Caki2 (cell line): Measurements from ENCODE around the gene PTPRK. TPM values are rescaled to one million over a fixed set of nuclear protein-coding genes. Genes with fewer than 3 reads are reported as not detected.

Source experiments
- DNase-seq: peaks from one replicate; pipeline ENCODE4 v3.0.0-alpha.2; 2015; ENCODE audit warnings: low read depth
- in situ Hi-C: cut with HindIII; loops from 2 replicates; pipeline ENCODE4 v1.10.0; 2016; ENCODE audit warnings: low sequenced_read_pairs, low pct_unique_long_range_greater_than_20kb, mixed read lengths
- total RNA-seq: library from RNA; depleted of rRNA; stranded (reverse); fragments of >200 nt; shearing (Covaris generic); gene quantifications from 2 replicates; pipeline ENCODE4 v1.2.3, GENCODE V29; 2014; ENCODE audit warnings: low replicate concordance

PTPRK gene
- total RNA-seq, 1 experiment from 2014 or later: 32.6 TPM

GRCh38 chr6:128422200-128422599 is 98.2 kb downstream of the PTPRK start:
- no peak for DNase-seq
- in situ Hi-C loops: no loop called here

- no peak for DNase-seq
- in situ Hi-C loops: no loop called here
These were observed 98.6 kb downstream of the PTPRK start for GRCh38 chr6:128421788-128422187.

- in situ Hi-C loops: no loop called here
- DNase-seq: no peak
These were observed 102.7 kb downstream of the PTPRK start for GRCh38 chr6:128417698-128418097.

GRCh38 chr6:128415387-128415786 is 105.0 kb downstream of the PTPRK start:
- in situ Hi-C loops: no loop called here
- DNase-seq: no peak

GRCh38 chr6:128414943-128415342 is 105.5 kb downstream of the PTPRK start:
- in situ Hi-C loops: no loop called here
- no peak for DNase-seq

- DNase-seq: no peak
- in situ Hi-C loops: no loop called here
These were observed 107.1 kb downstream of the PTPRK start for GRCh38 chr6:128413291-128413690.

- in situ Hi-C loops: no loop called here
- no peak for DNase-seq
These were observed 107.7 kb downstream of the PTPRK start for GRCh38 chr6:128412680-128413079.

GRCh38 chr6:128410584-128410983 is 109.8 kb downstream of the PTPRK start:
- in situ Hi-C loops: no loop called here
- DNase-seq: no peak

GRCh38 chr6:128409003-128409402 is 111.4 kb downstream of the PTPRK start:
- in situ Hi-C loops: no loop called here
- no peak for DNase-seq

- no peak for DNase-seq
- in situ Hi-C loops: no loop called here
These were observed 113.9 kb downstream of the PTPRK start for GRCh38 chr6:128406453-128406852.

GRCh38 chr6:128403618-128404444 is 116.6 kb downstream of the PTPRK start:
- in situ Hi-C loops: no loop called here
- no peak for DNase-seq

GRCh38 chr6:128400875-128401274 is 119.5 kb downstream of the PTPRK start:
- in situ Hi-C loops: no loop called here
- DNase-seq: no peak

GRCh38 chr6:128397996-128398395 is 122.4 kb downstream of the PTPRK start:
- in situ Hi-C loops: no loop called here

GRCh38 chr6:128395596-128395995 is 124.8 kb downstream of the PTPRK start:
- DNase-seq: no peak
- in situ Hi-C loops: no loop called here

More at GRCh38 chr6:128397996-128398395, 122.4 kb downstream of the PTPRK start:
- DNase-seq: no peak

- in situ Hi-C loops: no loop called here
- DNase-seq: no peak
These were observed 125.2 kb downstream of the PTPRK start for GRCh38 chr6:128395188-128395587.

- in situ Hi-C loops: no loop called here
- no peak for DNase-seq
These were observed 126.2 kb downstream of the PTPRK start for GRCh38 chr6:128394167-128394566.

GRCh38 chr6:128389820-128390534 is 130.4 kb downstream of the PTPRK start:
- in situ Hi-C loops: no loop called here
- DNase-seq: no peak

GRCh38 chr6:128388380-128388779 is 132.0 kb downstream of the PTPRK start:
- in situ Hi-C loops: no loop called here
- DNase-seq: no peak

GRCh38 chr6:128380891-128381290 is 139.5 kb downstream of the PTPRK start:
- no peak for DNase-seq
- in situ Hi-C loops: no loop called here

GRCh38 chr6:128379577-128379976 is 140.8 kb downstream of the PTPRK start:
- DNase-seq: no peak
- in situ Hi-C loops: no loop called here
